Tibial artery (tissue), 4 donors: ENCODE measurements around the gene RGS19.
"Not testable (repeated sequence)": the region's sequence is repeated elsewhere in the genome, so short reads cannot be mapped to it uniquely, and the experiment has no call there.

ENCODE experiments used
- DNase-seq, 2 donors: peaks; one replicate each; pipeline ENCODE4 v3.0.0-alpha.2; 2019
- H3K27ac ChIP-seq, 2 donors: fragments of 200-600 bp; sonication (generic) in 1 of 2; 1 replicate in 1 of 2; 2 replicates in 1 of 2; pipeline ENCODE4 v1.5.1; 2018 to 2019; ENCODE audit warnings: mild to moderate bottlenecking in 1 of 2
- H3K27me3 ChIP-seq, 2 donors: fragments of 200-600 bp; sonication (generic) in 1 of 2; one replicate each; pipeline versions ENCODE4 v1.5.1 to v1.6.0; 2016 to 2019
- H3K36me3 ChIP-seq, 3 donors: fragments of 200-600 bp; sonication (generic) in 2 of 3; one replicate each; pipeline ENCODE4 v1.5.1; 2016 to 2019; ENCODE audit warnings: mild to moderate bottlenecking in 2 of 3
- H3K4me1 ChIP-seq, 4 donors: fragments of 200-600 bp; sonication (generic) in 2 of 4; 1 replicate in 3 of 4; 2 replicates in 1 of 4; pipeline ENCODE4 v1.5.1; 2016 to 2019
- H3K4me3 ChIP-seq, 2 donors: fragments of 200-600 bp; sonication (generic) in 1 of 2; 1 replicate in 1 of 2; 2 replicates in 1 of 2; pipeline ENCODE4 v1.5.1; 2018 to 2019; ENCODE audit warnings: mild to moderate bottlenecking in 2 of 2
- H3K9me3 ChIP-seq, 3 donors: fragments of 200-600 bp; sonication (generic) in 1 of 3; one replicate each; pipeline ENCODE4 v1.5.1; 2016 to 2019
- intact Hi-C: fragments of 100-400 bp; cut with DNase I; formaldehyde crosslinking; loops from one replicate; pipeline ENCODE4 v1.15.0; 2023; ENCODE audit warnings: low total_unique reads
- TF ChIP-seq, protein P1 (sequence below), 2 experiments: fragments of 200-600 bp in 1 of 2; fragments of 450-650 bp in 1 of 2; IDR thresholded peaks; one replicate each; pipeline ENCODE4 v1.5.1; 2017 to 2019; ENCODE audit warnings: antibody characterized with exemption in 2 of 2, mild to moderate bottlenecking in 1 of 2, moderate library complexity in 1 of 2

RGS19 gene

DNA sequence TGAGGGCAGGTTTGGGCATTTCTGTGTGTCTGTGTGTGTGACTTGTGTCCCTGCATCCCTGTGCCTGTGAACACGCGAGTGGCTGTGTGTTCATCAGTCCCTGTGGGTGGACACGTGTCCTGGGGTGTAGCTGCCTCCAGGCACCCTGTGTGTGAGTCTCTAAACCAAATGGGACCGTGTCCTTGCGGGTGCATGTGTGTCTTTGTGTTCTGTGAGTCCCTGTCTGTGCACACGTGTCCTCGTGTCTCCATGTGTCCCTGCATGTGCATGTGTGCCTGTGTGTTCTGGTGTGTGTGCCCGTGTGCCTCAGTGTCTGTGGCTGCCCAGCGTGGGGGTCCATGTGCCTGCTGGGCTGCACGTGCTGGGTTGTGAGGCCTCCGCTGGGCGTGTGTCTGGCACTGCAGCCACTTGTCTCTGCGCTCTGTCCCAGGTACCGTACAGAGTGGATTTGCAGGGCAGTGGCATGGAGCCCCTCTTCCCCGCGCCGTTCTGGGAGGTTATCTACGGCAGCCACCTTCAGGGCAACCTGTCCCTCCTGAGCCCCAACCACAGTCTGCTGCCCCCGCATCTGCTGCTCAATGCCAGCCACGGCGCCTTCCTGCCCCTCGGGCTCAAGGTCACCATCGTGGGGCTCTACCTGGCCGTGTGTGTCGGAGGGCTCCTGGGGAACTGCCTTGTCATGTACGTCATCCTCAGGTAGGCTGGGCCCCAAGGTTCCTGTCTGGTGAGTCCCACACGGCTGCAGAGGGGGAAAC is 13.1 kb upstream of the RGS19 start:
- Histone ChIP-seq H3K36me3 (no peaks in the 10 kb centered on the region), H3K4me3 (no peak overlapping the region), H3K9me3 (no peaks in the 10 kb centered on the region), H3K27me3 (peaks cover 0 to 35% of the 10 kb centered on the region in 2 donors), H3K4me1 (no peaks in the 10 kb centered on the region), H3K27ac (no peak overlapping the region)
- no peak for DNase-seq
- TF ChIP-seq, protein P1, sequence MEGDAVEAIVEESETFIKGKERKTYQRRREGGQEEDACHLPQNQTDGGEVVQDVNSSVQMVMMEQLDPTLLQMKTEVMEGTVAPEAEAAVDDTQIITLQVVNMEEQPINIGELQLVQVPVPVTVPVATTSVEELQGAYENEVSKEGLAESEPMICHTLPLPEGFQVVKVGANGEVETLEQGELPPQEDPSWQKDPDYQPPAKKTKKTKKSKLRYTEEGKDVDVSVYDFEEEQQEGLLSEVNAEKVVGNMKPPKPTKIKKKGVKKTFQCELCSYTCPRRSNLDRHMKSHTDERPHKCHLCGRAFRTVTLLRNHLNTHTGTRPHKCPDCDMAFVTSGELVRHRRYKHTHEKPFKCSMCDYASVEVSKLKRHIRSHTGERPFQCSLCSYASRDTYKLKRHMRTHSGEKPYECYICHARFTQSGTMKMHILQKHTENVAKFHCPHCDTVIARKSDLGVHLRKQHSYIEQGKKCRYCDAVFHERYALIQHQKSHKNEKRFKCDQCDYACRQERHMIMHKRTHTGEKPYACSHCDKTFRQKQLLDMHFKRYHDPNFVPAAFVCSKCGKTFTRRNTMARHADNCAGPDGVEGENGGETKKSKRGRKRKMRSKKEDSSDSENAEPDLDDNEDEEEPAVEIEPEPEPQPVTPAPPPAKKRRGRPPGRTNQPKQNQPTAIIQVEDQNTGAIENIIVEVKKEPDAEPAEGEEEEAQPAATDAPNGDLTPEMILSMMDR (IDR thresholded peaks at IDR 0.05): no peak
- intact Hi-C loops: no loop called here

DNA sequence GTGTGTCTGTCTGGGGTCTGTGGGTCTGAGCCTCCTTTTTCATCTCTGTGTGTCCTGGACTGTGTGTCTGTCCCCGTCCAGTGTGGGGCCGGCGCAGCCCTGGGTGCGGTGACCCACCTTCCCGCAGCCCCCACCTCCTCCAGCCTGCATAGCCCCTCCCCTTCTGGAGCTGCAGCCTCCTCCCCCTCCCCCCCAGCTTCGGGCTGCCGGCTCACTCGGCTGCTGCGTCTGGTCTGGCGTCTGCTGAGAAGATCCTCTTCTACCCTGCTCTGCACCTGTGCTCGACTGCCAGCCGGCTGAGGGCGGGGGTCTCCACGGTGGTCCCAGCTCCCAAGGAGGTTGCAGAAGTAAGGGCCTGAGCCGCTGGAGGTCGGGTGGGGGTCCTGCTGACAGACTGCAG is 12.5 kb upstream of the RGS19 start:
- Histone ChIP-seq H3K4me1 (no peaks in the 10 kb centered on the region), H3K4me3 (no peak overlapping the region), H3K9me3 (no peaks in the 10 kb centered on the region), H3K27me3 (peaks cover 0 to 37% of the 10 kb centered on the region in 2 donors), H3K27ac (no peak overlapping the region), H3K36me3 (no peaks in the 10 kb centered on the region)
- intact Hi-C loops: no loop called here
- no peak for DNase-seq
- TF ChIP-seq, protein P1 (IDR thresholded peaks at IDR 0.05): no peak

DNA sequence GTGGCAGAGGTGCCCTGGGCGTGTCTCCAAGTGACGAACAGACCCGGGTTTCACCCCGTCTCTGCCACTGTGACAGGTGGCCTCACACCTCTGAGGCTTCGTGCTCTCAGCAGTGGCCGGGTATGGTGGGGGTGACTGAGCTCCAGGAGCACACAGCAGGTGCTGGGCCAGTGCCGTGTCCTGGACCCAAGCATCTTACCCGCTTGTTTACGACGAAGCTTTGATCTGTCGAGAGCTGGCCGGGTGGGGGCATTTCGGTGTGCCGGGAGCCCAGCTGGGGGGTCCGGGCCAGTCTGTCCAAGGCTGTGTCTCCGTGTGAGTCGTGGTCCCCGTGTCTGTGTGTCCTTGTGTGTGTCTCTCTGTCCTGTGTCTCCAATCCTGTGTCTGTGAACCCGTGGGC is 12.0 kb upstream of the RGS19 start:
- peaks cover 0 to 37% of the 10 kb centered on the region in 2 donors for H3K27me3 ChIP-seq
- H3K9me3 ChIP-seq: no peaks in the 10 kb centered on the region
- DNase-seq: no peak
- H3K36me3 ChIP-seq: no peaks in the 10 kb centered on the region
- no peak overlapping the region for H3K27ac ChIP-seq
- H3K4me3 ChIP-seq: no peak overlapping the region
- intact Hi-C loops: no loop called here
- H3K4me1 ChIP-seq: no peaks in the 10 kb centered on the region
- TF ChIP-seq, protein P1 (IDR thresholded peaks at IDR 0.05): no peak

DNA sequence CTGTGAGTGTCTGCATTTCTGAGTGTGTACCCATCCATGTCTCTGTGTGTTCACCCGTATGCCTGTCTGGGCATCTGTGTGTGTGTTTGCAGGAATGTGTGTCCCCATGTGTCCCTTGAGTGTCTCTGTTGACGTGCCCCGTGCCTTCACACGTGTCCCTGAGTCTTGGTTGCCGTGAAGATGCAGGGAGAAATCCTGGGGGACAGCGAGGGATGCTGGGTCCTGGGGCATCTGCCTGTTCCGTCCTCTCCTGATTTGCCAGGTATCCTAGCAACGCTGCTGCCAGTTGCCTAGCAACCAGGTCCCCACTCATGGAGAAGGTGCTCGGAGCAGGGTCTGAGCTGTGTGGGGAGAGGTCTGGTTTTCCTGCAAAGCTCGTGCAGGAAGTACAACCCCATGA is 10.8 kb upstream of the RGS19 start:
- TF ChIP-seq, protein P1 (IDR thresholded peaks at IDR 0.05): no peak
- intact Hi-C loops: no loop called here
- H3K36me3 ChIP-seq: no peaks in the 10 kb centered on the region
- no peaks in the 10 kb centered on the region for H3K9me3 ChIP-seq
- H3K4me1 ChIP-seq: peaks cover 0 to under 1% (median 0%) of the 10 kb centered on the region in 4 donors
- H3K27ac ChIP-seq: no peak overlapping the region
- DNase-seq: no peak
- H3K4me3 ChIP-seq: no peak overlapping the region
- peaks cover 0 to 31% of the 10 kb centered on the region in 2 donors for H3K27me3 ChIP-seq

DNA sequence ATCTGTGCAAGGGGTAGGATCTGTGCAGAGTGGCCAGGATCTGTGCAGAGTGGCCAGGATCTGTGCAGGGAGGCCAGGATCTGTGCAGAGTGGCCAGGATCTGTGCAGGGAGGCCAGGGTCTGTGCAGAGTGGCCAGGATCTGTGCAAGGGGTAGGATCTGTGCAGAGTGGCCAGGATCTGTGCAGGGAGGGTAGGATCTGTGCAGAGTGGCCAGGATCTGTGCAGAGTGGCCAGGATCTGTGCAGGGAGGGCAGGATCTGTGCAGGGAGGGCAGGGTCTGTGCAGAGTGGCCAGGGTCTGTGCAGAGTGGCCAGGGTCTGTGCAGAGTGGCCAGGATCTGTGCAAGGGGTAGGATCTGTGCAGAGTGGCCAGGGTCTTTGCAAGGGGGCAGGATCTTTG is 9.3 kb upstream of the RGS19 start:
- DNase-seq, H3K36me3 ChIP-seq, intact Hi-C loops, H3K4me3 ChIP-seq, H3K9me3 ChIP-seq, H3K27ac ChIP-seq: not testable (repeated sequence)
- H3K4me1 ChIP-seq: peaks cover 0 to 16% (median 6%) of the 10 kb centered on the region in 4 donors
- peaks cover 3 to 46% of the 10 kb centered on the region in 2 donors for H3K27me3 ChIP-seq

DNA sequence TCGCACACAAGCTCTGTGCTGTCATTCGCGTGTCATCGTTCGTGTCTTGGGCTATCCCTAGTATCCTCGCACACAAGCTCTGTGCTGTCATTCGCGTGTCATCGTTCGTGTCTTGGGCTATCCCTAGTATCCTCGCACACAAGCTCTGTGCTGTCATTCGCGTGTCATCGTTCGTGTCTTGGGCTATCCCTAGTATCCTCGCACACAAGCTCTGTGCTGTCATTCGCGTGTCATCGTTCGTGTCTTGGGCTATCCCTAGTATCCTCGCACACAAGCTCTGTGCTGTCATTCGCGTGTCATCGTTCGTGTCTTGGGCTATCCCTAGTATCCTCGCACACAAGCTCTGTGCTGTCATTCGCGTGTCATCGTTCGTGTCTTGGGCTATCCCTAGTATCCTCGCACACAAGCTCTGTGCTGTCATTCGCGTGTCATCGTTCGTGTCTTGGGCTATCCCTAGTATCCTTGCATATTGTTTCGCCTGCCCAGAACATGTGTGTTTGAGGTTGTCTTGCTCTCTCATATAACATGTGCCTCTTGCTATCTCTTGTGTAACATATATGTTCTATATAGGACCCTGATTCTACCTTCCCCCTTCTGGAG is 8.0 kb upstream of the RGS19 start:
- H3K27me3 ChIP-seq: peaks cover 3 to 50% of the 10 kb centered on the region in 2 donors
- peaks cover 0 to 25% (median 13%) of the 10 kb centered on the region in 4 donors for H3K4me1 ChIP-seq
- DNase-seq, H3K9me3 ChIP-seq, H3K4me3 ChIP-seq, H3K27ac ChIP-seq, intact Hi-C loops, H3K36me3 ChIP-seq: not testable (repeated sequence)
